Body of pancreas (tissue), 4 donors: Measurements from ENCODE around the gene KIF11. TPM values are rescaled to one million over a fixed set of nuclear protein-coding genes. Genes with fewer than 3 reads are reported as not detected.

Experiments
- ATAC-seq: fragments of 150-250 bp; one replicate; pipeline ENCODE4 v1.9.1; 2016
- DNase-seq, 4 donors: peaks; one replicate each; pipeline ENCODE4 v3.0.0-alpha.2; 2019
- H3K27ac ChIP-seq, 4 donors: fragments of 200-600 bp; sonication (generic); 1 replicate in 3 of 4; 2 replicates in 1 of 4; pipeline versions ENCODE4 v1.5.1 to v1.6.1; 2016 to 2019; ENCODE audit warnings: mild to moderate bottlenecking in 1 of 4, mixed read lengths in 1 of 4, moderate library complexity in 1 of 4
- H3K27me3 ChIP-seq, 2 donors: fragments of 200-600 bp; sonication (generic); one replicate each; pipeline ENCODE4 v1.6.0; 2016; ENCODE audit warnings: mild to moderate bottlenecking in 1 of 2
- H3K36me3 ChIP-seq, 2 donors: fragments of 200-600 bp; sonication (generic); replicated peaks in 1 of 2; 2 replicates each; pipeline ENCODE4 v1.5.1; 2016; ENCODE audit warnings: low read depth in 2 of 2; ENCODE audit not compliant: insufficient read depth in 1 of 2
- H3K4me1 ChIP-seq: fragments of 200-600 bp; sonication (generic); one replicate; pipeline ENCODE4 v1.6.0; 2016
- H3K4me3 ChIP-seq, 2 donors: fragments of 200-600 bp; sonication (generic); 1 replicate in 1 of 2; 2 replicates in 1 of 2; pipeline ENCODE4 v1.5.1; 2016 to 2019
- H3K9me3 ChIP-seq, 3 donors: fragments of 200-600 bp; sonication (generic); 1 replicate in 2 of 3; 2 replicates in 1 of 3; pipeline ENCODE4 v1.5.1; 2016
- CTCF ChIP-seq, 7 experiments: fragments of 450-650 bp in 4 of 7; fragments of 200-600 bp in 3 of 7; sonication (generic) in 3 of 7; IDR thresholded peaks; one replicate each; pipeline ENCODE4 v1.5.1; 2016 to 2019; ENCODE audit warnings: antibody characterized with exemption in 7 of 7
- POLR2A ChIP-seq, 3 donors: fragments of 450-650 bp; IDR thresholded peaks; one replicate each; pipeline ENCODE4 v1.6.1; 2016; ENCODE audit warnings: antibody characterized with exemption in 3 of 3, mild to moderate bottlenecking in 2 of 3
- WGBS, 2 donors: methylation state at CpG; one replicate each; pipeline ENCODE4 v1.1.5; 2017; 5-methylcytosine and 5-hydroxymethylcytosine counted together
- intact Hi-C: fragments of 100-400 bp; cut with DNase I; formaldehyde crosslinking; loops from one replicate; pipeline ENCODE4 v1.15.1; 2023
- total RNA-seq, 2 donors: library from RNA; depleted of rRNA; stranded (reverse); fragments of >200 nt; gene quantifications; one replicate each; pipeline ENCODE4 v1.1.0, GENCODE V29; 2016

KIF11 gene
- total RNA-seq, 2 donors from 2014 or later = 0.26 to 0.66 TPM

GRCh38 chr10:92550924-92551323 is 42.0 kb upstream of the KIF11 start:
- Histone ChIP-seq H3K36me3 (no peaks in the 10 kb centered on the region), H3K27ac (no peak overlapping the region)
- intact Hi-C loops = no loop called here

GRCh38 chr10:92552310-92552709 is 40.6 kb upstream of the KIF11 start:
- no peak overlapping the region for H3K27ac ChIP-seq
- H3K9me3 ChIP-seq = peaks cover 0 to 7% (median 0%) of the 10 kb centered on the region in 3 donors
- WGBS, 2 donors = 92 to 97% methylated on average over 5 of the region's 5 CpGs
- intact Hi-C loops = no loop called here
- ATAC-seq (no peak), DNase-seq (no peak)
- no peaks in the 10 kb centered on the region for H3K4me1 ChIP-seq
- TF ChIP-seq POLR2A (IDR thresholded peaks at IDR 0.05) (no peak), CTCF (IDR thresholded peaks at IDR 0.05) (no peak)
- H3K4me3 ChIP-seq = no peak overlapping the region
- no peaks in the 10 kb centered on the region for H3K36me3 ChIP-seq
- no peaks in the 10 kb centered on the region for H3K27me3 ChIP-seq

More at GRCh38 chr10:92550924-92551323, 42.0 kb upstream of the KIF11 start:
- DNase-seq (no peak), ATAC-seq (no peak)
- 87% methylated on average over 2 of the region's 2 CpGs for WGBS, 2 donors
- no peak overlapping the region for H3K4me3 ChIP-seq
- H3K9me3 ChIP-seq = peaks cover 0 to 7% (median 0%) of the 10 kb centered on the region in 3 donors
- H3K27me3 ChIP-seq = no peaks in the 10 kb centered on the region
- TF ChIP-seq CTCF (IDR thresholded peaks at IDR 0.05) (no peak), POLR2A (IDR thresholded peaks at IDR 0.05) (no peak)
- H3K4me1 ChIP-seq = no peaks in the 10 kb centered on the region

DNA sequence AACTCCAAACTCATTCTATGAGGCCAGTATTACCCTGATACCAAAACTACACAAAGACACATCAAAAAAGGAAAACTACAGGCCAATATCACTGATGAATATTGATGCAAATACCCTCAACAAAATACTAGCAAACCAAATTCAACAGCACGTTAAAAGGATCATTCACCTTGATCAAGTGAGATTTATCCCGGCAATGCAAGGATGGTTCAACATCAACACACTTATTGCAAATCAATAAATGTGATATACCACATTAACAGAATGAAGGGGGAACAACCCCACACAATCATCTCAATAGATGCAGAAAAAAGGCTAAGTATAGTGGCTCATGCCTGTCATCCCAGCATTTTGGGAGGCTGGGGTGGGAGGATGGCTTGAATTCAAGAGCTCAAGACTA is 39.0 kb upstream of the KIF11 start:
- WGBS, 2 donors = 90 to 96% methylated on average over 2 of the region's 2 CpGs
- Histone ChIP-seq H3K36me3 (peaks cover 0 to 2% of the 10 kb centered on the region in 2 donors), H3K27ac (no peak overlapping the region), H3K9me3 (peaks cover 0 to 7% (median 0%) of the 10 kb centered on the region in 3 donors), H3K4me3 (no peak overlapping the region), H3K27me3 (no peaks in the 10 kb centered on the region), H3K4me1 (no peaks in the 10 kb centered on the region)
- DNase-seq (no peak), ATAC-seq (no peak)
- TF ChIP-seq CTCF (IDR thresholded peaks at IDR 0.05) (no peak), POLR2A (IDR thresholded peaks at IDR 0.05) (no peak)
- intact Hi-C loops = no loop called here

GRCh38 chr10:92559046-92559445 is 33.9 kb upstream of the KIF11 start:
- DNase-seq (no peak), ATAC-seq (no peak)
- H3K4me3 ChIP-seq = no peak overlapping the region
- no peaks in the 10 kb centered on the region for H3K27me3 ChIP-seq
- TF ChIP-seq POLR2A (IDR thresholded peaks at IDR 0.05) (no peak), CTCF (IDR thresholded peaks at IDR 0.05) (no peak)
- intact Hi-C loops = no loop called here
- H3K27ac ChIP-seq = no peak overlapping the region
- H3K36me3 ChIP-seq = peaks cover 0 to 3% of the 10 kb centered on the region in 2 donors
- no peaks in the 10 kb centered on the region for H3K4me1 ChIP-seq
- WGBS, 2 donors = 93% methylated on average over 4 of the region's 4 CpGs
- peaks cover 0 to 4% (median 0%) of the 10 kb centered on the region in 3 donors for H3K9me3 ChIP-seq

- Histone ChIP-seq H3K27me3 (no peaks in the 10 kb centered on the region), H3K36me3 (peaks cover 0 to 3% of the 10 kb centered on the region in 2 donors), H3K27ac (no peak overlapping the region), H3K4me3 (no peak overlapping the region), H3K4me1 (peaks cover 15% of the 10 kb centered on the region), H3K9me3 (no peaks in the 10 kb centered on the region)
- no peak for ATAC-seq
- intact Hi-C loops = no loop called here
- no peak for DNase-seq
- TF ChIP-seq CTCF (IDR thresholded peaks at IDR 0.05) = no peak
- TF ChIP-seq POLR2A (IDR thresholded peaks at IDR 0.05) = no peak
Measured at GRCh38 chr10:92562424-92562823, 30.5 kb upstream of the KIF11 start.
